HG02763 (cell line): ENCODE results near the gene PCK2.
A peak's percentile ranks its signal among the peaks of the same experiment; 100 is the strongest.
"Not testable (repeated sequence)": the region's sequence is repeated elsewhere in the genome, so short reads cannot be mapped to it uniquely, and the experiment has no call there.

Experiments
- ATAC-seq: cut with Tn5 transposase; IDR thresholded peaks from one replicate; pipeline ENCODE4 v1.9.1; 2021; ENCODE audit warnings: mild to moderate bottlenecking, moderate library complexity; ENCODE audit not compliant: unreplicated experiment

Gene PCK2

GRCh38 chr14:24093901-24094840 is at the start of gene PCK2:
Gene PCK2 (plus strand): TSS chr14:24094311. CDS start chr14:24094406, 95 bp downstream.
- peak; percentile 55 for ATAC-seq

- not testable (repeated sequence) for ATAC-seq
These were observed 45.1 kb upstream of the PCK2 start for GRCh38 chr14:24049002-24049401.

- not testable (repeated sequence) for ATAC-seq
These were observed 43.4 kb upstream of the PCK2 start for GRCh38 chr14:24050753-24051152.

GRCh38 chr14:24051176-24051788 is 42.8 kb upstream of the PCK2 start:
- no peak for ATAC-seq

- ATAC-seq, result peak; percentile 69
These were observed 42.1 kb upstream of the PCK2 start, which contains the start of gene CARMIL3 for GRCh38 chr14:24051789-24052655. Gene CARMIL3 (plus strand): TSS chr14:24052009. CDS start chr14:24052154, 145 bp downstream.

DNA sequence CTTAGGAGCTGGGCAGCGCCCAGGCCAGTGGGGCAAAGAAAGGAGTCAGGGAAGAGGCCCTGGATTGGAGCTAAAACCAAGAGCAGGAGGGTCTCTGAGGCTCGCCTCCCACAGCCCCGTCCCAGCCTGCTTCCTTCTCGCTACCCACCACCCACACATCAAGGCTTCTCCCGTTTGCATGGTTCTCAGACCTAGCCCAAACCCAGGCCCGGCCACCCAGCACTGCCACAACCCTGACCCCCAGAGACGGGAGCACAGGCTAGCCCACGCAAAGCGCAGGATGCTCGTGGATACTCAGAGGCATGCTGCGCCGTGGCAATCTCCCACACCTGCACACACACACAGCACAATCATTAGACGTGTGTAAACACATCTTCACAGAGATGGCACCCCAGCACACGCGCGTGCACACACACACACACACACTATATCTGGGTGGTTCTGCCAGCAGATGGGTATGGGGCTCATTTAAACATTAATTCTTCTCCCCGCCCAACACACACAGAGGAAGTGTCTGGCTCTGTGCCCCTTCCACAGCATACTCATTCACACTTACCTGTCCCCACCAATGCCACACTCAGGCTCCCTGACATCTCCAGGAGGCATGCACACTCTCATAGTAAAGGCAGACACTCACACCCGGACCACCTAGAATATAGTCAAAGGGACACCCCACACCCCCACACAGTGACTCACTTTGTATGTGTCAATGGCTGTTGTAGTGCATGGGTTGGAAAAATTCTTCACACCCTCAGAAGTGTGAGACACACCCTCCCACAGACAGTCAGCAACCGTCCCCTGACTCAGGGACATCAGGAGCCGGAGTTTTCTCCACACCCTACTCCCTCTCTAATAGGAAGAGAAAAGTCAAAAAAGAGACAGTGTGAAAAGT is 41.2 kb upstream of the PCK2 start:
- ATAC-seq, result no peak

DNA sequence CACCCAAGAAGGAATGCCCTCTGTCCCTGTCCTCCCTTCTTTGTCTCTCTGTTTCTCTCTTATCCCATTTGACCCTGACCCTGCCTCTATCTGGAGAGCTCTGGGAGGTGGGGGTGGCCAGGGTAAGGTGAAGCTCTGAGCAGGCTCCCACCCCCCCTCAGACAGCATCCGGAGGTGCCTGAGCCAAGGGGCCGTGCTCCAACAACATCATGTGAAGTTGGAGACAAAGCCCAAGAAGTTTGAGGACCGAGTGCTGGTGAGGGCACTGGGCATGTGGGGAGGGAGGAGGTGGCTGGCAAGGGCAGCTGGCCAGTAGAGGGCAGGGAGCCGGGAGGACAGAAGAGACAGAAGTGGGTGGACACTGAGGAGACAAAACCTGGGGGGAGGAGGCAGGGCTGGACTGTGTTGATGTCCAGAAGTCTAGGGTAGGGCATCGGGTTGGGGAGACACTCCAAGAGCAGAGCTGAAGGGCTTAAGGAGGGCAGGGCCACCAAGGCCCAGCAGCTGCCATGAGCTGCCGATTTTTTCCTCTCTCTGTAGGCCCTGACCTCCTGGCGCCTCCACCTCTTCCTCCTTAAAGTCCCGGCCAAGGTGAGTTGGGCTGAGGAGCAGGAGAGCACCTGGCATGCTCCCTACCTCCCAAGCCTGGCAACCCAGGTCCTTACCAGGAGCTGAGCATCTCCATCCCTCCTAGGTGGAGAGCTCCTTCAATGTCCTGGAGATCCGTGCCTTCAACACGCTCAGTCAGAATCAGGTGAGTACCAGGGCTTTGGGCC is 40.4 kb upstream of the PCK2 start:
- no peak for ATAC-seq

GRCh38 chr14:24054324-24054641 is 39.8 kb upstream of the PCK2 start:
- no peak for ATAC-seq

DNA sequence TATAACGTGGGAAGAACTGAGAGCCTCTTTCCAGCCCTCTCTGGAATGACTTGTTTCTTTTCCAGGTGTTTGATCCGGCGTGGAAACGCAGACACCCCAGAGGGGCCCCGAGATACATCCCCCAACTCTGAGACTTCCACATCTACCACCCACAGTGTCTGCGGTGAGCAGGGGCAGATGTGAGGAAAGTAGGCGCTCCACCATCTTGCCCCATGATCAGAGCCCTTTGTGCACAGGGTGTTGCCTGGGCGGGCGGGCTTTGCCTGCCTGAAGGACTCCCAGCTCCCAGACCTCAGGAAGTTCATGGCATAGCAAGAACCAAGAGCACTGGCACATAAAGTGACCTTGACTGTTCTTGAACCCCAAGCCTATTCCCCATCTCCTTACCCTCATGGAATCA is 39.5 kb upstream of the PCK2 start:
- no peak for ATAC-seq

DNA sequence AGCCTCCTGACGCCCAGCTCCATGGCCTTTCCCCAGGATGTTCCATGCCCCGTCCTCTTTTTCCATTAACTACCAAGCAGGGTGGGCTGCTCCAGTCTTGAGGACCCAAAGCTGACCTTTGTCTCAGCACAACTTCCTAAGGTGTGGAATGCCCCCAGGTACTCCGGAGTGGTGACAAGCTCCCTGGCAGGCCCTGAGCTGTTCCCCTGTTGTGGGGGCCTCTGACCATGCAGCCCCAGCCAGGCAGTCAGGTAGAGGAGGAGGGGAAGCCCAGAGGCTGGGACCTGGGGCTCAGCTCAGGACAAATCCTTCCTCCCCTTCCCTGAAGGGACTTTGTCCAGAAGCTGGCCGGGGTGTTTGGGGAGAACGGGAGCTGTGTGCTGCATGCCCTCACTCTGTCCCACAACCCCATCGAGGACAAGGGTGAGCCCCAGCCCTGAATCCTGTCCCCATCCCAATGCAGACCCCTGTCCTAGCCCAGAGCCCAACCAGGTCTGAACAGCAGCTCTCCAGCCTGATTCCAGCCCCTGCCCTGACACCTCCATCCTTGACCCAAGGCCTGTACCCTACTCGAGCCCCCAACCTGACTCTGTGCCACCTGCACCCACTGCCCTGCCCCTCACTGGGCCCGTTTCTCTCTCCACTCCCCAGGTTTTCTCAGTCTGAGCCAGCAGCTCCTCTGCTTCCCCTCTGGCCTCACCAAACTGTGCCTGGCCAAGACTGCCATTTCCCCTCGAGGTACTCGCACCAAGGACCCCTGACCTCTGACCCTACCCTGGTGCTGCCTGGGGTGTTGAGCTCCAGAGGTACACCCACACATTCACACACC is 37.9 kb upstream of the PCK2 start:
- ATAC-seq, result no peak

- ATAC-seq, result no peak
These were observed 37.3 kb upstream of the PCK2 start for GRCh38 chr14:24056800-24057184.

DNA sequence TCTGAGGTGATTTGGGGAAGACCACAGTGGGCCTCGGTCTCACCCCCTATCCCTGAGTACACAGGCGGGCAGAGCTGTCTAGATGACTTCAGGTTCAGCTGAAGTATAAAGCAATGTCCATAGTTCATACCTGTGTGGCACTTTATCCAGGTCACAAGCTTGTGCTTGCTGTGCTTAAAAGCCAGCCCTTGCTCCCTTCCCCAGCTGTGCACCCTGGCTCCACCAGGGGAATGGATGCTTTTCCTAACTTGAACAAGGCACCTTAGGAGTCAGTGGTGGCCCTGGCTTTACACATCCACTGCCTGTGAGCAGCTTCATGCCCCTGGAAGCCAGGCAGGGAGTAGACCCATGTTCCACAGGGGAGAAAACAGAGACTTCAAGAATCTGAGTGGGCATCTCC is 36.8 kb upstream of the PCK2 start:
- no peak for ATAC-seq

- ATAC-seq, result no peak
These were observed 36.2 kb upstream of the PCK2 start for GRCh38 chr14:24057867-24058259.

DNA sequence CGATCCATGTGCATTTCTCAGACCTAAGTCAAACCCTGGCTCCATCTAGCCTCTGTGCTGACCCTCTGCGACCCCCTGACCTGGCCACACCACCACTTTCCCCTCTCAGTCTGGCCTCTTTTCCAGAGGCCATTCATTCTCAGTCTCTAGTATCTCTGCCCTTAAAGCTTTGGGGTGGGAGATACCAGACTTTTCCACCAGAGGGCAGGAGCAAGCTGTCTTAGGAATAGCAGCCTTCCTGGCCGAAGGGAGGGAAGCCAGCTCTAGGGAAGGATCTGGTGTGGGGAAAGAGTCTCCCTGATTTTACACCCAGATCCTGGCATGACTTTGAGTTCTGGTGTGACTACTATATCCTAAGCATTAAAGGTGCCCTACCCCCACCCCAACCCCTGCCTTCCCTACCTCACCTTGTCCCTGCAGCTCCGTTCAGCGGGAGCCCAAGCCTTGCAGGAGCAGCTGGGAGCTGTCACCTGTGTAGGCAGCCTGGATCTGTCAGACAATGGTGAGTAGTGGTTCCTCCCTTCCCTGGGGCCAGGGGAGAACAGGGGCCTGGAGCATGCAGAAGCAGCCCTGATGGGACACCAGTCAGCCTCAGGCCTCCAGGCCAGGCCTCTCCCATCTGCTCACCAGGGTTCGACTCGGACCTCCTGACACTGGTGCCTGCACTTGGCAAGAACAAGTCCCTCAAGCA is 35.7 kb upstream of the PCK2 start:
- ATAC-seq, result peak; percentile 60

GRCh38 chr14:24058951-24059475 is 35.1 kb upstream of the PCK2 start:
- ATAC-seq, result no peak

GRCh38 chr14:24059841-24060388 is 34.2 kb upstream of the PCK2 start:
- ATAC-seq, result no peak

- ATAC-seq, result no peak
These were observed 33.7 kb upstream of the PCK2 start for GRCh38 chr14:24060443-24060842.
